Breast epithelium (tissue), 3 donors: ENCODE results near the gene USP21.

Experiments
- POLR2A ChIP-seq: fragments of 450-650 bp; IDR thresholded peaks from one replicate; pipeline ENCODE4 v1.6.1; 2016; ENCODE audit warnings: antibody characterized with exemption, mild to moderate bottlenecking, moderate library complexity
- POLR2AphosphoS5 ChIP-seq, 3 donors: sonication (generic); formaldehyde crosslinking; IDR thresholded peaks; one replicate each; pipeline ENCODE4 v1.6.1; 2017; ENCODE audit warnings: antibody characterized with exemption in 3 of 3
- TF ChIP-seq, protein P1 (sequence below), 3 donors: fragments of 450-650 bp; IDR thresholded peaks; one replicate each; pipeline ENCODE4 v1.5.1; 2016 to 2017; ENCODE audit warnings: antibody characterized with exemption in 3 of 3, mild to moderate bottlenecking in 3 of 3, moderate library complexity in 3 of 3

DNA sequence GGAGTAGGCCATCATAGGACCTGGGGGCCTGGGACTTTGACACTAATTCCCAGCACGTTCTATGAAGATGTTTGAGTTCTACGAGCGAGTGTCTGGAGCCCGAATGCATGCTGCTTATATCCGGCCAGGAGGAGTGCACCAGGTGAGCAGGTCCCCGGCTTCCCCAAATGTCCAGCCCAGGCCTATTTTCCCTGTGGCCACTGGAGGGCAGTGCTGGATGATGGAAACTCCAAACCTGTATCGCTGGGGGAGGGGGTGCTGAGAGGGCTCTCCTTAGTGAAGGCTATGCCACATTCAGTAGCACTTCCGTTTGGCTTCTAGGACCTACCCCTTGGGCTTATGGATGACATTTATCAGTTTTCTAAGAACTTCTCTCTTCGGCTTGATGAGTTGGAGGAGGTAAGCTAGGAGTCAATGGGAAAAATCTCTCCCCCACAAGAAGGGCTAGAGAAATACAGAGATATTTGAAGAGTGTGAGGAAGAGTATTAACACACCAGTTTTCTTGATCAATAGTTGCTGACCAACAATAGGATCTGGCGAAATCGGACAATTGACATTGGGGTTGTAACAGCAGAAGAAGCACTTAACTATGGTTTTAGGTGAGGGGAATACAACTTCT lies 50.6 kb downstream of the USP21 start:
- TF ChIP-seq, protein P1, sequence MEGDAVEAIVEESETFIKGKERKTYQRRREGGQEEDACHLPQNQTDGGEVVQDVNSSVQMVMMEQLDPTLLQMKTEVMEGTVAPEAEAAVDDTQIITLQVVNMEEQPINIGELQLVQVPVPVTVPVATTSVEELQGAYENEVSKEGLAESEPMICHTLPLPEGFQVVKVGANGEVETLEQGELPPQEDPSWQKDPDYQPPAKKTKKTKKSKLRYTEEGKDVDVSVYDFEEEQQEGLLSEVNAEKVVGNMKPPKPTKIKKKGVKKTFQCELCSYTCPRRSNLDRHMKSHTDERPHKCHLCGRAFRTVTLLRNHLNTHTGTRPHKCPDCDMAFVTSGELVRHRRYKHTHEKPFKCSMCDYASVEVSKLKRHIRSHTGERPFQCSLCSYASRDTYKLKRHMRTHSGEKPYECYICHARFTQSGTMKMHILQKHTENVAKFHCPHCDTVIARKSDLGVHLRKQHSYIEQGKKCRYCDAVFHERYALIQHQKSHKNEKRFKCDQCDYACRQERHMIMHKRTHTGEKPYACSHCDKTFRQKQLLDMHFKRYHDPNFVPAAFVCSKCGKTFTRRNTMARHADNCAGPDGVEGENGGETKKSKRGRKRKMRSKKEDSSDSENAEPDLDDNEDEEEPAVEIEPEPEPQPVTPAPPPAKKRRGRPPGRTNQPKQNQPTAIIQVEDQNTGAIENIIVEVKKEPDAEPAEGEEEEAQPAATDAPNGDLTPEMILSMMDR (IDR thresholded peaks at IDR 0.05) = peak; percentile 54 to 88 (median 85)
- no peak for TF ChIP-seq POLR2A
- TF ChIP-seq POLR2AphosphoS5 (IDR thresholded peaks at IDR 0.05) = peak in 1 of 3 donors; percentile 8
